IMR-90 (cell line): ENCODE measurements around the gene C19orf25. TPM values are rescaled to one million over a fixed set of nuclear protein-coding genes. Genes with fewer than 3 reads are reported as not detected.

Experiments
- ATAC-seq: fragments of 200-7000 bp; cut with Tn5 transposase; 2 replicates; pipeline ENCODE4 v1.9.1; 2020; ENCODE audit warnings: low read depth, mild to moderate bottlenecking, moderate library complexity
- BruUV-seq: library from RNA; stranded (reverse); fragments of 400-500 nt; replicated peaks from 2 replicates; lab custom pipeline; 2021; lab: Mats Ljungman, UMichigan
- CTCF ChIA-PET: fragments of 300-600 bp; formaldehyde crosslinking; extraction: SDS; loops from one replicate; lab custom pipeline; 2021; ENCODE audit warnings: antibody characterized with exemption; lab: Yijun Ruan, JAX
- POLR2A ChIA-PET: fragments of 300-600 bp; sonication (Branson Sonifier 250); formaldehyde crosslinking; loops from one replicate; lab custom pipeline; 2022; ENCODE audit warnings: antibody characterized with exemption; ENCODE audit not compliant: unreplicated experiment; lab: Charles Lee
- DNase-seq: peaks from one replicate; pipeline ENCODE4 v3.0.0; 2013
- H2AFZ ChIP-seq: replicated peaks from 2 replicates; pipeline ENCODE3; 2013; ENCODE audit warnings: low read length, mild to moderate bottlenecking; ENCODE audit not compliant: poor library complexity
- H2AK5ac ChIP-seq: 2 replicates; pipeline ENCODE4 v1.6.1; 2013; ENCODE audit warnings: low read depth, low read length, inconsistent platforms
- H2AK9ac ChIP-seq: replicated peaks from 2 replicates; pipeline ENCODE3; 2013; ENCODE audit warnings: mild to moderate bottlenecking, low read depth, low read length, moderate library complexity; ENCODE audit not compliant: poor library complexity
- H2BK120ac ChIP-seq: 2 replicates; pipeline ENCODE4 v1.6.1; 2013; ENCODE audit warnings: low read depth, low read length, inconsistent platforms
- H2BK15ac ChIP-seq: 3 replicates; pipeline ENCODE4 v1.6.1; 2013; ENCODE audit warnings: low read depth, low read length, inconsistent platforms
- H2BK20ac ChIP-seq: 2 replicates; pipeline ENCODE4 v1.6.1; 2013; ENCODE audit warnings: low read depth, mild to moderate bottlenecking, inconsistent platforms, low read length, moderate library complexity
- H2BK5ac ChIP-seq: 2 replicates; pipeline ENCODE4 v1.6.1; 2013; ENCODE audit warnings: mild to moderate bottlenecking, low read depth, low read length, inconsistent platforms; ENCODE audit not compliant: poor library complexity, severe bottlenecking
- H3K14ac ChIP-seq: replicated peaks from 2 replicates; pipeline ENCODE4 v1.6.1; 2013; ENCODE audit warnings: low read depth, low read length, inconsistent platforms
- H3K18ac ChIP-seq: 2 replicates; pipeline ENCODE4 v1.6.1; 2013; ENCODE audit warnings: low read depth, low read length, control low read depth
- H3K23ac ChIP-seq: 2 replicates; pipeline ENCODE4 v1.6.1; 2013; ENCODE audit warnings: low read depth, low read length, inconsistent platforms
- H3K27ac ChIP-seq: 2 replicates; pipeline ENCODE4 v1.5.1; 2013; ENCODE audit warnings: mild to moderate bottlenecking, control low read depth, low read length; ENCODE audit not compliant: insufficient read depth
- H3K27me3 ChIP-seq: 2 replicates; pipeline ENCODE4 v1.6.1; 2013; ENCODE audit warnings: low read length; ENCODE audit not compliant: control insufficient read depth, insufficient read depth
- H3K36me3 ChIP-seq: 2 replicates; pipeline ENCODE4 v1.6.1; 2013; ENCODE audit warnings: low read length, mixed read lengths; ENCODE audit not compliant: control insufficient read depth, insufficient read depth
- H3K4ac ChIP-seq: 2 replicates; pipeline ENCODE4 v1.6.1; 2013; ENCODE audit warnings: low read depth, low read length, inconsistent platforms
- H3K4me1 ChIP-seq: 2 replicates; pipeline ENCODE4 v1.6.1; 2013; ENCODE audit warnings: low read length, mixed read lengths; ENCODE audit not compliant: control insufficient read depth, insufficient read depth
- H3K4me2 ChIP-seq: 2 replicates; pipeline ENCODE4 v1.6.1; 2013; ENCODE audit warnings: low read depth, mild to moderate bottlenecking, control low read depth, low read length, moderate library complexity
- H3K4me3 ChIP-seq: 2 replicates; pipeline ENCODE4 v1.5.1; 2013; ENCODE audit warnings: low read depth, mild to moderate bottlenecking, control low read depth, low read length, moderate library complexity; ENCODE audit not compliant: insufficient read depth
- H3K56ac ChIP-seq: 2 replicates; pipeline ENCODE4 v1.6.1; 2013; ENCODE audit warnings: low read length, inconsistent platforms; ENCODE audit not compliant: insufficient read depth; ENCODE audit errors: extremely low read depth
- H3K79me1 ChIP-seq, 2 experiments: 2 replicates each; pipeline ENCODE4 v1.6.1; 2013; ENCODE audit warnings: low read length in 2 of 2, inconsistent platforms in 1 of 2, low read depth in 1 of 2
- H3K9ac ChIP-seq: 2 replicates; pipeline ENCODE4 v1.6.1; 2013; ENCODE audit warnings: low read depth, low read length, control low read depth
- H3K9me1 ChIP-seq: 2 replicates; pipeline ENCODE4 v1.6.1; 2013; ENCODE audit warnings: low read length, inconsistent platforms; ENCODE audit not compliant: insufficient read depth
- H3K9me3 ChIP-seq: 2 replicates; pipeline ENCODE4 v1.6.1; 2013; ENCODE audit warnings: low read length; ENCODE audit not compliant: control insufficient read depth, insufficient read depth
- H4K20me1 ChIP-seq: 2 replicates; pipeline ENCODE4 v1.6.1; 2013; ENCODE audit warnings: low read length, inconsistent platforms; ENCODE audit not compliant: insufficient read depth
- H4K5ac ChIP-seq: 2 replicates; pipeline ENCODE4 v1.6.1; 2013; ENCODE audit warnings: mild to moderate bottlenecking, low read depth, low read length, control low read depth
- H4K8ac ChIP-seq, 2 experiments: 2 replicates each; pipeline ENCODE4 v1.6.1; 2013; ENCODE audit warnings: low read depth in 2 of 2, low read length in 2 of 2, control low read depth in 1 of 2, inconsistent platforms in 1 of 2
- H4K91ac ChIP-seq: 2 replicates; pipeline ENCODE4 v1.6.1; 2013; ENCODE audit warnings: low read depth, low read length, inconsistent platforms; ENCODE audit not compliant: insufficient read depth
- BHLHE40 ChIP-seq: fragments of 150-350 bp; IDR thresholded peaks from 2 replicates; pipeline ENCODE4 v1.6.1; 2016; ENCODE audit warnings: mild to moderate bottlenecking, low read depth, low read length
- CEBPB ChIP-seq: IDR thresholded peaks from 2 replicates; pipeline ENCODE4 v1.6.1; 2012; ENCODE audit warnings: low read depth, low read length, improper control_type of control experiment
- CHD1 ChIP-seq: IDR thresholded peaks from 2 replicates; pipeline ENCODE4 v1.6.1; 2012; ENCODE audit warnings: low read depth, low read length, improper control_type of control experiment
- ELK1 ChIP-seq: fragments of 150-350 bp; IDR thresholded peaks from 2 replicates; pipeline ENCODE4 v1.6.1; 2016; ENCODE audit warnings: low read depth, mild to moderate bottlenecking, low read length, moderate library complexity, borderline replicate concordance
- MAFK ChIP-seq: IDR thresholded peaks from 2 replicates; pipeline ENCODE4 v1.6.1; 2012; ENCODE audit warnings: low read depth, low read length, improper control_type of control experiment
- MAZ ChIP-seq: IDR thresholded peaks from 2 replicates; pipeline ENCODE4 v1.6.1; 2012; ENCODE audit warnings: low read depth, mild to moderate bottlenecking, low read length, improper control_type of control experiment, moderate library complexity, borderline replicate concordance
- MXI1 ChIP-seq: IDR thresholded peaks from 2 replicates; pipeline ENCODE4 v1.6.1; 2012; ENCODE audit warnings: low read depth, mild to moderate bottlenecking, low read length, moderate library complexity, borderline replicate concordance
- RCOR1 ChIP-seq: IDR thresholded peaks from 2 replicates; pipeline ENCODE4 v1.6.1; 2012; ENCODE audit warnings: mild to moderate bottlenecking, low read length, improper control_type of control experiment; ENCODE audit not compliant: insufficient replicate concordance
- RFX5 ChIP-seq: IDR thresholded peaks from 2 replicates; pipeline ENCODE4 v1.8.0; 2012; ENCODE audit warnings: low read depth, mild to moderate bottlenecking, low read length, moderate library complexity
- SMC3 ChIP-seq: fragments of 150-350 bp; IDR thresholded peaks from 2 replicates; pipeline ENCODE4 v1.6.1; 2016; ENCODE audit warnings: low read depth, mild to moderate bottlenecking, antibody characterized with exemption, low read length, moderate library complexity
- WGBS, 2 experiments: methylation state at CpG; one replicate each; pipeline versions ENCODE4 v1.1.5 to v1.1.7; 2013; ENCODE audit warnings: missing lambda C conversion rate in 2 of 2; ENCODE audit not compliant: insufficient read length in 1 of 2; ENCODE audit errors: extremely low coverage in 2 of 2; 5-methylcytosine and 5-hydroxymethylcytosine counted together
- dilution Hi-C: fragments of 300-500 bp; cut with HindIII; formaldehyde crosslinking; loops from one replicate; pipeline ENCODE4 v1.14.3; 2018; ENCODE audit warnings: low sequenced_read_pairs; ENCODE audit not compliant: unreplicated experiment
- in situ Hi-C: fragments of 300-500 bp; cut with MboI; formaldehyde crosslinking; loops from 3 replicates; pipeline ENCODE4 v1.14.3; 2019; ENCODE audit warnings: low sequenced_read_pairs, inconsistent platforms, mixed read lengths
- intact Hi-C: fragments of 100-400 bp; cut with micrococcal nuclease; formaldehyde crosslinking; loops from 2 replicates; pipeline ENCODE4 v1.10.0; 2022
- polyA plus RNA-seq, 3 experiments: library from polyadenylated mRNA; depleted of rRNA; stranded (reverse); fragments of >200 nt; gene quantifications; 2 replicates each; pipeline ENCODE4 v1.2.3, GENCODE V29; 2012; ENCODE audit warnings: low replicate concordance in 1 of 3
- total RNA-seq: library from RNA; depleted of rRNA; stranded (reverse); fragments of >200 nt; gene quantifications from 2 replicates; pipeline ENCODE4 v1.2.3, GENCODE V29; 2012
- TF ChIP-seq, protein P1 (sequence below): fragments of 150-350 bp; IDR thresholded peaks from 2 replicates; pipeline ENCODE4 v1.6.1; 2017; ENCODE audit warnings: mild to moderate bottlenecking, antibody characterized with exemption, low read length, low read depth

The C19orf25 gene
- total and polyA plus RNA-seq, 2 of the 4 experiments (the other 2 are of a cell fraction), result 10.4 to 34.9 TPM

GRCh38 chr19:1524287-1524971, 45.4 kb upstream of the C19orf25 start:
- Histone ChIP-seq H2AFZ (peak overlapping the region; percentile 58), H4K8ac (no peak overlapping the region), H3K4me3 (no peak overlapping the region), H2BK5ac (no peak overlapping the region), H4K5ac (no peak overlapping the region), H2AK5ac (no peak overlapping the region), H2AK9ac (no peak overlapping the region), H3K9me1 (peaks cover 4% of the 10 kb centered on the region; the same call in 1 of the 2 replicates), H2BK20ac (no peak overlapping the region), H3K9ac (no peak overlapping the region), H3K18ac (no peak overlapping the region), H3K79me1 (no peaks in the 10 kb centered on the region), H3K4me1 (no peaks in the 10 kb centered on the region; the same call in 1 of the 2 replicates), H3K27ac (no peak overlapping the region), H3K4me2 (no peak overlapping the region), H3K36me3 (no peaks in the 10 kb centered on the region), H3K27me3 (peaks cover 34% of the 10 kb centered on the region), H3K9me3 (no peaks in the 10 kb centered on the region), H2BK120ac (no peak overlapping the region), H3K23ac (peak overlapping the region; percentile 22), H3K4ac (no peak overlapping the region), H2BK15ac (no peak overlapping the region), H3K14ac (no peak overlapping the region), H3K56ac (no peak overlapping the region), H4K91ac (no peak overlapping the region), H4K20me1 (peaks cover 7% of the 10 kb centered on the region; the same call in 1 of the 2 replicates)
- intact Hi-C loops (no loop called here), dilution Hi-C loops (no loop called here), in situ Hi-C loops (no loop called here)
- 7% methylated on average over 22 of the region's 49 CpGs; no CpG with 5 or more reads in 1 of the 2 experiments for WGBS, 2 experiments
- no TSS peak for BruUV-seq
- ChIA-PET CTCF (interaction anchor here (0.6 kb wide), 1 partner anchor 52 kb away, joined by 3 read pairs; no protein-coding TSS in a partner anchor), POLR2A (no interaction called here)
- DNase-seq, result no peak
- TF ChIP-seq, protein P1, sequence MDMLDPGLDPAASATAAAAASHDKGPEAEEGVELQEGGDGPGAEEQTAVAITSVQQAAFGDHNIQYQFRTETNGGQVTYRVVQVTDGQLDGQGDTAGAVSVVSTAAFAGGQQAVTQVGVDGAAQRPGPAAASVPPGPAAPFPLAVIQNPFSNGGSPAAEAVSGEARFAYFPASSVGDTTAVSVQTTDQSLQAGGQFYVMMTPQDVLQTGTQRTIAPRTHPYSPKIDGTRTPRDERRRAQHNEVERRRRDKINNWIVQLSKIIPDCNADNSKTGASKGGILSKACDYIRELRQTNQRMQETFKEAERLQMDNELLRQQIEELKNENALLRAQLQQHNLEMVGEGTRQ, result no peak
- TF ChIP-seq SMC3 (no peak), ELK1 (no peak), RFX5 (no peak), MAZ (no peak), BHLHE40 (no peak), CHD1 (no peak), MXI1 (no peak), CEBPB (no peak), RCOR1 (no peak), MAFK (no peak)
- ATAC-seq, result no peak
